HepG2 (cell line): Measurements from ENCODE around the gene SAP130.

Experiments used
- ELF4 ChIP-seq: sonication (generic); formaldehyde crosslinking; IDR thresholded peaks from 2 replicates; pipeline ENCODE4 v1.5.0; 2020; ENCODE audit warnings: missing genetic modification reagents, mild to moderate bottlenecking, moderate library complexity, borderline replicate concordance
- EZH2 ChIP-seq: conservative IDR thresholded peaks from 2 replicates; pipeline ENCODE4 v1.6.1; 2012; ENCODE audit warnings: mild to moderate bottlenecking, low read depth, low read length, moderate library complexity
- ZNF75D ChIP-seq: sonication (generic); formaldehyde crosslinking; IDR thresholded peaks from 2 replicates; pipeline ENCODE4 v1.8.1; 2023; ENCODE audit warnings: missing genetic modification reagents, mild to moderate bottlenecking, borderline replicate concordance
- TF ChIP-seq, protein P1 (sequence below): sonication (generic); formaldehyde crosslinking; IDR thresholded peaks from 2 replicates; pipeline ENCODE4 v1.4.0; 2020; ENCODE audit warnings: missing genetic modification reagents

GRCh38 chr2:127953849-127954248 is 74.0 kb downstream of the SAP130 start:
- TF ChIP-seq ZNF75D (no peak), EZH2 (no peak), ELF4 (CRISPR knock-in tag) (no peak)
- TF ChIP-seq, protein P1, sequence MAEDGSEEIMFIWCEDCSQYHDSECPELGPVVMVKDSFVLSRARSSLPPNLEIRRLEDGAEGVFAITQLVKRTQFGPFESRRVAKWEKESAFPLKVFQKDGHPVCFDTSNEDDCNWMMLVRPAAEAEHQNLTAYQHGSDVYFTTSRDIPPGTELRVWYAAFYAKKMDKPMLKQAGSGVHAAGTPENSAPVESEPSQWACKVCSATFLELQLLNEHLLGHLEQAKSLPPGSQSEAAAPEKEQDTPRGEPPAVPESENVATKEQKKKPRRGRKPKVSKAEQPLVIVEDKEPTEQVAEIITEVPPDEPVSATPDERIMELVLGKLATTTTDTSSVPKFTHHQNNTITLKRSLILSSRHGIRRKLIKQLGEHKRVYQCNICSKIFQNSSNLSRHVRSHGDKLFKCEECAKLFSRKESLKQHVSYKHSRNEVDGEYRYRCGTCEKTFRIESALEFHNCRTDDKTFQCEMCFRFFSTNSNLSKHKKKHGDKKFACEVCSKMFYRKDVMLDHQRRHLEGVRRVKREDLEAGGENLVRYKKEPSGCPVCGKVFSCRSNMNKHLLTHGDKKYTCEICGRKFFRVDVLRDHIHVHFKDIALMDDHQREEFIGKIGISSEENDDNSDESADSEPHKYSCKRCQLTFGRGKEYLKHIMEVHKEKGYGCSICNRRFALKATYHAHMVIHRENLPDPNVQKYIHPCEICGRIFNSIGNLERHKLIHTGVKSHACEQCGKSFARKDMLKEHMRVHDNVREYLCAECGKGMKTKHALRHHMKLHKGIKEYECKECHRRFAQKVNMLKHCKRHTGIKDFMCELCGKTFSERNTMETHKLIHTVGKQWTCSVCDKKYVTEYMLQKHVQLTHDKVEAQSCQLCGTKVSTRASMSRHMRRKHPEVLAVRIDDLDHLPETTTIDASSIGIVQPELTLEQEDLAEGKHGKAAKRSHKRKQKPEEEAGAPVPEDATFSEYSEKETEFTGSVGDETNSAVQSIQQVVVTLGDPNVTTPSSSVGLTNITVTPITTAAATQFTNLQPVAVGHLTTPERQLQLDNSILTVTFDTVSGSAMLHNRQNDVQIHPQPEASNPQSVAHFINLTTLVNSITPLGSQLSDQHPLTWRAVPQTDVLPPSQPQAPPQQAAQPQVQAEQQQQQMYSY (CRISPR knock-in tag) = no peak
